ENCODE results near the gene ZNF280A.
"Not testable (repeated sequence)": the region's sequence is repeated elsewhere in the genome, so short reads cannot be mapped to it uniquely, and the experiment has no call there.

ZNF280A gene

DNA sequence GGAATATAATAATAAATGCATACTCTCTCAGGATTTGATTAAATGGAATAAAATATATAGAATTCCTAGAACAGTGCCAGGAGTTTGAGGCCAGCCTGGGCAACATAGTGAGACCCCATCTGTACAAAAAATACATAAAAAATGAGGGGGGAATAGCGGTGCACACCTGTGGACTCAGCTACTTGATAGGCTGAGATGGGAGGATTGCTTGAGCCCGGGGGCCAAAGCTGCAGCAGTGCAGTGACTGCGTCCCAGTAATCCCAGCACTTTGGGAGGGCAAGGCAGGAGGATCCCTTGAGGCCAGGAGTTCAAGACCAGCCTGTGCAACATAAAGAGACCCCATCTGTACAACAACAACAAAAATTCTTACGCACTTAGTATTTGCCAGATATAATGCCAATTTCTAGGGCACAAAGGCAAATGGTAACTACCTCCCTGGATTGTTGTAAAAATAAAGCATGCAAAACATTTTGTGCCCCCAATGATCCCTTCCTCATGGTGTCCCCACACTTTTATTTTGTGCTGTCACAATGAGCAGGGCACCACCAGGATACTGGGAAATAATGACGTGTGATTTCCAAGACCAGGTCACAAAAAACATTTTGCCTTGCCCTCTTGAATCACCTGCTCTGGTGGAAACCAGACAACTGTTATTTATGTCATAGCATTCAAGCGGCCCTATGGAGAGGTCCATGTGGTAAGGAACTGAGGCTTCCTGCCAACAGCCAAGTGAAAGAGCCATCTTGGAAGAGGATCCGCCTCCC, 18.3 kb upstream of the ZNF280A start:
- DNase-seq (ENCODE audit: low read depth) = no peak

DNA sequence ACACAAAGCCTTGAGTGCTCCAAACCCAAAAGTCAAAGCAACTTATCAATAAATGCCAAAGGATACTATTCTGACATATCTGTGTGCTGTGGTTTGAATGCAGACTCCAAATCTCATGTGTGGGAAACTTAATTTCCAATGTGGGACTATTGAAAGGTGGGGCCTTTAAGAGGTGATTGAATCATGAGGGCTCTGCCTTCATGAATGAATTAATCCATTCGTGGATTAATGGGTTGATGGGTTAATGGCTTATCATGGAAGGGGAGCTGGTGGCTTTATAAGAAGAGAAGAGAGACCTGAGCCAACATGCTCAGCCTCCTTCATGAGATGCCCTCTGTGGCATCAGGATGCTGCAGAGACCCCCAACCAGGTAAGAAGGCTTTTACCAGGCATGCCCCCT, 16.8 kb upstream of the ZNF280A start:
- no peak for DNase-seq (ENCODE audit: low read depth)

DNA sequence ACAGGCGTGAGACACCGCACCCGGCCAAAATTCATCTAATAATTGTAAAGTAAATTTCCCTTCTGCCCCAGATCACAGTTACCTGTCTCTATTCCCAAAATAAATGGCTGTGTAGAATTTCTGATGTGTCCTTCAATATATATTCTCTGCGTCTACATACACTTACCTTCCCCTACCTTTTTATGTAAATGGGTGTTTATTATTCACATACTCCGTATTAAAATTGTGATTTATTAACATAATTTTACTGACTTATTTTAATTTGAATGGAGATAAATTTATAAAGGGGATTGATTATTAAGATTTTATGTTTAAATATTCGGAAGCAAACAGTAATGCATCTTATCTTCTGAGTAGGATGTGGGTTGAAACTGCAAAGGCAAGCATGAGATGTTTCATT, 16.4 kb upstream of the ZNF280A start:
- DNase-seq (ENCODE audit: low read depth) = no peak

DNA sequence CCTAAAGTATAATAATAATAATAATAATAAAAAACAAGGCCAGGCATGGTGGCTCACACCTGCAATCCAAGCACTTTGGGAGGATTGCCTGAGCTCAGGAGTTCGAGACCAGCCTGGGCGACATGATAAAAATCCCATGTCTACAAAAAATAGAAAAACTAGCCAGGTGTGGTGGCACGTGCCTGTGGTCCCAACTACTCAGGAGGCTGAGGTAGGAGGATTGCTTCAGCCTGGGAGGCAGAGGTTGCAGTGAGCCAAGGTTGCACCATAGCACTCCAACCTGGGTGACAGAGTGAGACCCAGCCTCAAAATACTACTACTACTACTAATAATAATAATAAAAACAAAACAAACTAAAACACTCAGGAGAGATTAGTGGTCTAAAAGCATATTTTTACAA, 15.6 kb upstream of the ZNF280A start:
- DNase-seq (ENCODE audit: low read depth) = no peak

DNA sequence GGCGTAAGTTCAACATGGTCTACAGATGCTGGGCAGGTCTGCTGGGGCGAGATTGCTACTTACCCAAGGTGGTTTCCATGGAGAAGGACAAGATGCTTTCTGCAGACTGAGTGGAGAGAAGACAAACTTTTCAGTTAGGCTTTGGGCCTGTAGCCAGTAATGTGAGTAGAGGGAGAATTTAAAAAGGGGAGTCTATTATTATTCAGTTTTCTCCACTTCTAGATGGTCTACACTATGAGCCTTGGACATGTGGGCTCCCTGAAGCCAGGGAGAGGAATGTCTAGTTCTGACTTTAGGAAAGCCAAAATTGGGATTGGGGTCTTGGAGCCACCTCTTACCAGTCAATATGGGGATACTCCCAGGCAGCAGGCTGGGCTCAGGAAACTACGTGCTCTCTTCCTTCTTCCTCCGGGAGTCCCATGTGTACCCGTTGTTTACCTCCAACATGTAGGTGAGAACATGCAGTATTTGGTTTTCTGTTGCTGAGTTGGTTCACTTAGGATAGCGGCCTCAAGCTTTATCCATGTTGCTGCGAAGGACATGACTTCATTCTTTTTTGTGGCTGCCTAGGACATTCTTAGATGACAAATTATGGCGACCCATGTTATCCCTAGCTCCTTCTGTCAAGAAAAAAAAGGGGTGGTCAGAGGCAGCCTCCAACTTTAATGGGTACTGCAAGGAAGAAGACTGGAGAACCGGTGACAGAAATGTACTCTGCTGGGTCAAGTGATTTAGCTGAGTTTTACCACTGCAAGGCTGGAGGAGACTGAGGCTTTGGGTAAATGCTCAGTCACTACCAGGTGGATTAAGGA, 14.7 kb upstream of the ZNF280A start:
- DNase-seq (ENCODE audit: low read depth) = no peak

DNA sequence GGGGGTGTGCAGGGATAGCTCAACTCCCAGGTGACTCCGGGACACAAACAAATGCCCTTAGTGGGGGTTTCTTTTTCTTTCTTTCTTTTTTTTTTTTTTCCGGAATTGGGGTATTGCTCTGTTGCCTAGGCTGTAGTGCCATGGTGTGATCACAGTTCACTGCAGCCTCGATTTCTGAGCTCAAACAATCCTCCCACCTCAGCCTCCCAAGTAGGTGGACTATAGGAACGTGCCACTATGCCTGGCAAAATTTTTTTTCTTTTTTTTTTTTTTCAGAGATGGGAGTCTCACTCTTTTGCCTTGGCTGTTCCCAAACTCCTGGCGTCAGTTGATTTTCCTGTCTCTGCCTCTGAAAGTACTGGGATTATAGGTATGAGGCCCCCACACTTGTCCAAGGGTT, 13.8 kb upstream of the ZNF280A start:
- no peak for DNase-seq (ENCODE audit: low read depth)

DNA sequence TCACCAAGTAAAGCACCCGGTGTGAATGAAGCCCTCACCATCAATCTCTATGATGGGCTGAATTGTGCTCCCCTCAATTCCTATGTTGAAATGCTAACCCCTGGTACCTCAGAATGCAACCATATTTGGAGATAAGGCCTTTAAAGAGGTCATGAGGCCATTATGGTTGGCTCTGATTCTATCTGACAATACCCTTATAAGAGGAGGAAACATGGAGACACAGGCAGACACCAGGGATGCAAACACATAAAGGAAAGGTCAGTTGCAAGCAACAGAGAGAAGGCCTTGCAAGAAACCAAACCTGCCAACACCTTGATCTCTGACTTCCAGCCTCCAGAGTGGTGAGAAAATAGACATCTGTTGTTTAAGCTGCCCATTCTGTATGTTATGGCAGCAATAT, 13.3 kb upstream of the ZNF280A start:
- no peak for DNase-seq (ENCODE audit: low read depth)

DNA sequence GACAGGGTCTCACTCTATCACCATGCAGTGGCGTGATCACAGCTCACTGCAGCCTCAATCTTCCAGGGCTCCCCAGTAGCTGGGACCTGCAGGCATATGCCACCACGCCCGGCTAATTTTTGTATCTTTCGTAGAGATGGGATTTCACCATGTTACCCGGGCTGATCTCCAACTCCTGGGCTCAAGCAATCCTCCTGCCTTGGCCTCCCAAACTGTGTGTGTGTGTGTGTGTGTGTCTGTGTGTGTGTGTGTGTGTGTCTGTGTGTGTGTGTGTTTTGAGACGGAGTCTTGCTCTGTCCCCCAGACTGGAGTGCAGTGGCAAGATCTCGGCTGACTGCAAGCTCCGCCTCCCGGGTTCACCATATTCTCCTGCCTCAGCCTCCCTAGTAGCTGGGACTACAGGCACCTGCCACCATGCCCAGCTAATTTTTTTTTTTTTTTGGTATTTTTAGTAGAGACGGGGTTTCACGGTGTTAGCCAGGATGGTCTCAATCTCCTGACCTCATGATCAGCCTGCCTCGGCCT, 12.5 kb upstream of the ZNF280A start:
- DNase-seq (ENCODE audit: low read depth) = not testable (repeated sequence)

DNA sequence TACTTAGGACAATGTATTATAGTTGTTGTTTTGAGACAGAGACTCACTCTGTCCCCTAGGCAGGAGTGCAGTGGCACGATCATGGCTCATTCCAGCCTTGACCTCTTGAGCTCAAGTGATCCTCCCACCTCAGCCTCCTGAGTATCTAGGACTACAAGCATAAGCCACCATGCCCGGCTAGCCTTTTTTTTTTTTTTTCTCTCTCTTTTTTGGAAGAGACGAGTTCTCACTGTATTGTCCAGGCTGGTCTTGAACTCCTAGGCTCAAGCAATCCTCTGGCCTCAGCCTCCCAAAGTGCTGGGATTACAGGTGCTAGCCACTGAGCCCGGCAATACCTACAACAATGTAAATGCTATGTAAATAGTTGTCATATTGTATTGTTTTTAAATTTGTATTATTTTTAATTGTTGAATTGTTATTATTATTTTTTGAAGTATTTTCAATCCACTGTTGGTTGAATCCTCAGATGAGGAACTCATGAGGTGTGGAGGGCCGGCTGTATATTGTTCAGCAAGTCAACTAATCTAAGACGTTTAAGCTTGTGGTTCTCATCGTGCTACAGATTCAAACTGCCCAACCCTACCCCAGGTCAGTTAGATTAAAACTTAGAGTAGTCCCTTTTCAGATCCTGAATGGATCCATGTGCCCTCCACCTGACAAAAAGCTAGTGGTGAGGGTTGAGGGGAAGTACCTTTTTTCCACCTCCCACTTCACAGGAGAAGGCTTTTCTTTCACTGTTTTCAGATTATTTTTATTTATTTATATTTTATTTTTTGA, 11.9 kb upstream of the ZNF280A start:
- DNase-seq (ENCODE audit: low read depth) = no peak

DNA sequence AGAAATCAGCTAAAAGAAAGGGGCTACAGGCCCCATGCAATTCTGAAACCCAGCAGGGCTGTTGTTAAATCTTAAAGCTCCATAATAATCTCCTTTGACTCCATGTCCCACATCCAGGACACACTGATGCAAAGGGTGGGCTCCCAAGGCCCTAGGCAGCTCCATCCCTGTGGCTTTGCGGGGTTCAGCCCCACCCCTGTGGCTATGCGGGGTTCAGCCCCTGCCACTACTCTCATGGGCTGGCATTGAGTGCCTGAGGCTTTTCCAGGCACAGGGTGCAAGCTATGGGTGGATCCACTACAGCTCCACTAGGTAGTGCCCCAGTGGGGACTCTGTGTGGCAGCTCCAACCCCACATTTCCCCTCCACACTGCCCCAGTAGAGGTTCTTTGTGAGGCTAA, 8.7 kb upstream of the ZNF280A start:
- no peak for DNase-seq (ENCODE audit: low read depth)

DNA sequence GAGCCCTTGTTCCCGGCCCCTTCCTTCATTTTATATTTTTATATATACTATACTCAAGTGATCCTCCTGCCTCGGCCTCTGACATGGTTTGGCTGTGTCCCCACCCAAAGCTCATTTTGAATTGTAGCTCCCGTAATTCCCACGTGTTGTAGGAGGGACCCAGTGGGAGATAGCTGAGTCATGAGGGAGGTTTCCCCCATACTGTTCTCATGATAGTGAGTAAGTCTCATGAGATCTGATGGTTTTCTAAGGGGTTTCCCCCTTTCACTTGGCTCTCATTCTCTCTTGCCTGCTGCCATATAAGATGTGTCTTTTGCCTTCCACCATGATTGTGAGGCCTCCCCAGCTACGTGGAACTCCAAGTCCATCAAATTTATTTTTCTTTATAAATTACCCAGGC, 7.2 kb upstream of the ZNF280A start:
- no peak for DNase-seq (ENCODE audit: low read depth)

DNA sequence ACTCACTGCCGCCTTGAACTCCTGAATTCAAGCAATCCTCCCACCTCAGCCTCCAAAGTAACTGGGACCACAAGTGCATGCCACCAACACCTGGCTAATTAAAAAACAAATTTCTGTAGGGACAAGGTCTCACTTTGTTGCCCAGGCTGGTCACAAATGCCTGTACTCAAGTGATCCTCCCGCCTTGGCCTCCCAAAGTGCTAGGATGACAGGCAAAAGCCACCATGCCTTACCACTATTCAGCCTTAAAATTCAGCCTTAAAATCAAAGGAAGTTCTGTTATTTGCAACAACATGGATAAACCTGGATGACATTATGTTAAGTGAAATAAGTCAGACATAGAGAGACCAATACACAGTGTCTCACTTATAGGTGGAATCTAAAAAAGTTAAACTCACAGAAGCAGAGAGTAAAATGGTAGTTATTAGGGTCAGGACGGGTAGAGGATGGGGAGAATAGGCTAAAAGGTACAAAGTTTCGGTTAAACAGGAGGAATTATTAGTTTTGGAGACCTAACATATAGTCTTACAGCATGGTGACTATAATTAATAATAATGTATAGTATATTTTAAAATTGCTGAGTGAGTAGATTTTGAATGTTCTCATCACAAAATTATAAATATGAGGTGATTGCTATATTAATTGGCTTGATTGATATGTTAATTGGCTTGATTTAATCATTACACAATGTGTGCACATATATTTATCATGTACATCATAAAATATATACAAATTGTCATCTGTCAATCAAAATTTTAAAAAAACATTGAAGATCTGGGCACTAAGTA, 6.2 kb upstream of the ZNF280A start:
- DNase-seq (ENCODE audit: low read depth) = no peak

DNA sequence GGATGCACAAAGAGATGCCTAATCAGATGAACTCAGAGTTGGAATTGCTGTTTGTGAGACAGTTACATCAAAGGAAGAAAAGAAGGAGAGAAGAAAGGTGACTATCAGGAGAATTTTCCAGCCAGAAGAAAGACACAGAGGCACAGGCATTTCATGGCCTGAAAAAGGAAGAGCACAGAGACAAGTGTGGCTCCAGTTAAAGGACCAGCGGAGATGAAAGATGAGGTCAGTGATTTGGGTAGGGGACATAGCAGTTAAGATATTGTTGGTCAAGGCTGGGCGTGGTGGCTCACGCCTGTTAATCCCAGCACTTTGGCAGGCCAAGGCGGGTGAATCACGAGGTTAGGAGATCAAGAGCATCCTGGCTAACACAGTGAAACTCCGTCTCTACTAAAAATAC, 3.4 kb upstream of the ZNF280A start:
- DNase-seq (ENCODE audit: low read depth) = no peak

DNA sequence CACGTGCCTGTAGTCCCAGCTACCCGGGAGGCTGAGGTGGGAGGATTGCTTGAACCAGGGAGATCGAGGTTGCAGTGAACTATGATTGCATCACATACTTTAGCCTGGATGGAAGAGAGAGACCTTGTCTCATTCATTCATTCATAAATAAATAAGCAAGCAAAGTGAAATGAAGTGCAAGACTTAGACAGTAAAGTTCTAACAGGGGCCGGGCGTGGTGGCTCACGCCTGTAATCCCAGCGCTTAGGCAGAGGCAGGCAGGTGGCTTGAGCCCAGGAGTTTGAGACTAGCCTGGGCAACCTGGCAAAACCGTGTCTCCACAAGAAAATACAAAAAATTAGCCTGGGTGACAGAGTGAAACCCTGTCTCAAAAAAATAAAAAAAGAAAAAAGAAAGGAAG, 1.6 kb upstream of the ZNF280A start:
- no peak for DNase-seq (ENCODE audit: low read depth)

DNA sequence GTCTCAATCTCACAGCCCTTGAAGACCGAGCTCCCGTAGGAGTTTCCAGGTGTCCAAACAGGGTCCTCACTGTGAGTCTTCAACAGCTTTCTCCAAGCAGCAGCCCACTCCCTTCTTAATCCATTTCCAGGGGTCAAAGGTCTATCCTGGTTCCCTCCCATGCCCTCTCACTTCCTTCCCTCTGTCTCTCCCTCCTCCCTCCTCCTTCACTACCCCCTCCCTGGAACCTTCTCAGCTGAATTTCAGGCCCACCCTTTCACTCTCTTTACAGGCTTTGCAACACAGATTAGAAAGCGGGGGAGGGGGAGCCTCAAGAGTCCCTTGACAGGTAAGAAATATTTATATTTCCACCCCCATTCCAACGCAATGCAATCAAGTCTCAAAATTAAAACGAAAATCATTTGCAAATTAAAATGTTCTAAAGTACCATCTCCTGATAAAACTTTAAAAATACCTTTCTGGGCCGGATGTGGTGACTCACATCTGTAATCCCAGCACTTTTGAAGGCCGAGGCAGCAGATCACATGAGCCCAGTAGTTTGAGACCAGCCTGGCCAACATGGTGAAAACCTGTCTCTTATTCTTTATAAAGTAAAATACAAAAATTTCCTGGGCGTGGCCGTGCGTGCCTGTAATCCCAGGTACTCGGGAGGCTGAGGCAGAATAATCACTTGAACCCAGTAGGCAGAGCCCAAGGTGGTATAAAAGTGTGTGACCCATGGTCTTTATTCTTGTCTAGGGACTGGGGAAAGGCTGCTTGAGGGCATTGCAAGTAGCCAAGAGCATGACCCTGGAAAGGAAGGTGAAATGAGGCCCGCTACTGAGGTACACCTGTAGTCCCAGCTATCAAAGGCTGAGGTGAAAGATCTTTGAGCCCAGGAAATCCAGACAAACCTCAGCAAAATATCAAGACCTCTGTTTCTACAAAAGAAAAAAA, 865 bp upstream of the ZNF280A start:
- no peak for DNase-seq (ENCODE audit: low read depth)

DNA sequence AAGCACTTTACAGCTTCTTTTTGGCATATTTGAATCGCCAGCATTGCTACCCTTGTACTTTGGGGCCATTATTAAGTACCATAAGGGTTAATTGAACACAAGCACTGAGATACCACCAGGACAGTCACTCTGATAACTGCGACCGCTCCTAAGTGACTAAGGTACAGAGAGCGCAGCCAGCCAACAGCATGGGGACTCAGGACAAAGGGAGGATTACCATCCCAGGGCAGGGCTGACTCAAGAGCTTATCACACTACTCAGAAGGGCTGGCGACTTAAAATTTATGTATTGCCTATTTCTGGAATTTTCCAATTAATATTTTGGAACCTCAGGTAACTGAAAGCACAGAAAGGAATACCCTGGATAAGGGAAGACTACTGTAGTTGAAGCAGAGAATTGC, 479 bp downstream of the ZNF280A start:
- no peak for DNase-seq (ENCODE audit: low read depth)

DNA sequence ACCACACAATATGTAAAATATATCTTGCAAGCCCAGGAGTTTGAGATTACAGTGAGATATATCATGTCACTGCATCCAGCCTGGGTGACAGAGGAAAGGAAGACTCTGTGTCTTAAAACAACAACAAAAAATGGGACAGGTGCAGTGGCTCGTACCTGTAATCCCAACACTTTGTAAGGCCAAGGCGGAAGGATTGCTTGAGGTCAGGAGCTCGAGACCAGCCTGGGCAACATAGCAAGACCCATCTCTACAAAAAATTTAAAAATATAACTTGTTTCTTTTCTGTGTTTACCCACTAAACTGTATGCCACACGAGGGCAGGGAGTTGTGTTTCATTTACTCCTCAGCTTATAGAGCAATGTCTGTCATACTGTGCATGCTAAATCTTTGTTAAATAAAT, 3.1 kb downstream of the ZNF280A start:
- no peak for DNase-seq (ENCODE audit: low read depth)

DNA sequence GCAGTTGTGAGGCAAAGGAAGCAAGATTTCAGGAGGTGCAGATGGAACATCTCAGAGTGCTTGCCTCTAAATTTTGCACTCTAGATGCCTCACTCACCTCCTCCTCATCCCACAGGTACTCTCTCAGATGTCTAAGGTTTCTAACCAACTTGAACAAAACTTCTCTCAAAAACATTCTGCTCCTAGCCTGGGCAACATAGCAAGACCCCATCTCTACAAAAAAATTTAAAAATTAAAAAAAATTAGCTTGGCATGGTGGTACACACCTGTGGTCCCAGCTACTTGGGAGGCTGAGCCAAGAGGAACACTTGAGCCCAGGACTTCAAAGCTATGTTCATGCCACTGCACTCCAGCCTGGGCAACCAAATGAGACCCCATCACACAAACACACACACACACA, 4.2 kb downstream of the ZNF280A start:
- no peak for DNase-seq (ENCODE audit: low read depth)

DNA sequence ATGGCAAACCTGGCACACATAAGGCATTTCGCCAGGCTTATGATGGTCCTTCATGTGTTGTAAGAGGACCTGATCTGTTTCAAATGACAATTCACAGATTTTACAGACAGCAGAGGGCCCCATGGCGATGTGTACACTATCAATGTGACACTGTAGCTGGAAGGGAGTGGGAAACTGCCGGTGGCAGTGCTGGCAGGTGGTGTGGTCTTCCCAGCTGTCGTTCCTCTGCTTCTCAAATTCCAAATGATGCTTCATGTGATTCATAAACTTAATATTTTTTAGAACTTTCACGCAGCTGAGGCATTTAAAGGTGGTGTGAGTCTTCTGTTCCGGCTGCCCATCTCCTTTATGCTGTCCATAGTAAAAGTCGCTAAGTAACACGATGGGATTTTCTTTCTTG, 5.6 kb downstream of the ZNF280A start:
- not testable (repeated sequence) for DNase-seq (ENCODE audit: low read depth)

DNA sequence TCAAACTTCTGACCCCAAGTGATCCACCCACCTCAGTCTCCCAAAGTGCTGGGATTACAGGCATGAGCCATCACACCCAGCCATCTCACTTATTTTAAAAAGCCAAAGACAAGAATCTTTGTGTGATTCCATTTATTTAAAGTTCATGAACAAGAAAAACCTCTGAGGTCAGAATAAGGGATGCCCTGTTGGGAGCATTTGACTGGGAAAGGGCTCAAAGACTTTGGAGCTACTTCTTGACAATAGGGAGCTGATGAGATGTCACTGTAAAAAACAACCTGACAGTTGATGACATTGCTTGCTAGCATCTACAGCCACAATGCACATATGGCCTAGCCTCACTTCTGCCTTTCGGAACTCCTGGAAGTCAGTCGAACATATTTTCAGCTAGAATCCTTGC, 6.5 kb downstream of the ZNF280A start:
- no peak for DNase-seq (ENCODE audit: low read depth)

DNA sequence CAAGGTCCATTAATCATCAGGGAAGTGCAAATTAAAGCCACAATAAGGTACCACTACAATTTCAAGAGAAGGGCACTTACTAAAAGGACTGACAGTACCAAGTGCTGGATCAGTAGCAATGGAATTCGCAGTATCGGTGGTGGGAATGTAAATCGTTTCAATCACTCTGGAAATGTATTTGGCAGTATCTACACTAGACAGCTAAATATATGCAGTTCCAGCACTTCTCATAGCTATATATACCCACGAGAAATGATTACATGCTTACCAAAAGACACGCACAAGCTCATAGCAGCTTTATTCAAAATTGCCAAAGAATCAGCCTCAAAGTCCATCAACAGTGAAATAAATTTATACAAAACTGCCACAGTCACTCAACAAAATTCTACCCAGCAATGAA, 7.1 kb downstream of the ZNF280A start:
- DNase-seq (ENCODE audit: low read depth) = no peak
